Ascending aorta (tissue), 2 donors: ENCODE data around the gene PPP5C. TPM values are rescaled to one million over a fixed set of nuclear protein-coding genes. Genes with fewer than 3 reads are reported as not detected.

Source experiments
- DNase-seq, 2 donors: peaks; one replicate each; pipeline ENCODE4 v3.0.0-alpha.2; 2019; ENCODE audit warnings: low spot score in 2 of 2
- H3K27ac ChIP-seq, 2 donors: fragments of 200-600 bp; sonication (generic); one replicate each; pipeline ENCODE4 v1.5.1; 2016 to 2017; ENCODE audit warnings: mild to moderate bottlenecking in 1 of 2
- H3K27me3 ChIP-seq: fragments of 200-600 bp; sonication (generic); one replicate; pipeline ENCODE4 v1.5.1; 2017
- H3K36me3 ChIP-seq, 2 donors: fragments of 200-600 bp; sonication (generic); one replicate each; pipeline ENCODE4 v1.5.1; 2016
- H3K4me1 ChIP-seq, 2 donors: fragments of 200-600 bp; sonication (generic); one replicate each; pipeline ENCODE4 v1.5.1; 2016 to 2017; ENCODE audit warnings: mild to moderate bottlenecking in 1 of 2
- H3K4me3 ChIP-seq, 2 donors: fragments of 200-600 bp; sonication (generic); one replicate each; pipeline ENCODE4 v1.5.1; 2016 to 2017; ENCODE audit warnings: mild to moderate bottlenecking in 1 of 2
- H3K9me3 ChIP-seq, 2 donors: fragments of 200-600 bp; sonication (generic); one replicate each; pipeline ENCODE4 v1.5.1; 2016
- CTCF ChIP-seq, 3 experiments: fragments of 200-600 bp in 2 of 3; fragments of 450-650 bp in 1 of 3; sonication (generic) in 2 of 3; IDR thresholded peaks; one replicate each; pipeline ENCODE4 v1.5.1; 2016 to 2019; ENCODE audit warnings: antibody characterized with exemption in 3 of 3, mild to moderate bottlenecking in 1 of 3, moderate library complexity in 1 of 3
- intact Hi-C: fragments of 100-400 bp; cut with DNase I; formaldehyde crosslinking; loops from one replicate; pipeline ENCODE4 v1.15.1; 2023
- total RNA-seq: library from RNA; depleted of rRNA; stranded (reverse); fragments of >200 nt; gene quantifications from one replicate; pipeline ENCODE4 v1.1.0, GENCODE V29; 2016

PPP5C gene
- total RNA-seq, 1 donor from 2014 or later = 96.1 TPM

- no peak overlapping the region for H3K4me3 ChIP-seq
- no peaks in the 10 kb centered on the region for H3K27me3 ChIP-seq
- peaks cover 3 to 26% of the 10 kb centered on the region in 2 donors for H3K4me1 ChIP-seq
- intact Hi-C loops = no loop called here
- DNase-seq = no peak
- H3K27ac ChIP-seq = peak overlapping the region; percentile 22 to 74
- peaks cover 27 to 69% of the 10 kb centered on the region in 2 donors for H3K36me3 ChIP-seq
- no peaks in the 10 kb centered on the region for H3K9me3 ChIP-seq
- TF ChIP-seq CTCF (IDR thresholded peaks at IDR 0.05) = no peak
These were observed 33.8 kb downstream of the PPP5C start for GRCh38 chr19:46380690-46381089.

GRCh38 chr19:46381346-46381745, 34.5 kb downstream of the PPP5C start:
- intact Hi-C loops = no loop called here
- Histone ChIP-seq H3K9me3 (no peaks in the 10 kb centered on the region), H3K27me3 (no peaks in the 10 kb centered on the region), H3K36me3 (peaks cover 27 to 67% of the 10 kb centered on the region in 2 donors), H3K4me3 (no peak overlapping the region), H3K4me1 (peaks cover 3 to 26% of the 10 kb centered on the region in 2 donors), H3K27ac (peak overlapping the region; percentile 17 to 74)
- no peak for TF ChIP-seq CTCF (IDR thresholded peaks at IDR 0.05)
- DNase-seq = peak in 1 of 2 donors; percentile 48

- no peak for TF ChIP-seq CTCF (IDR thresholded peaks at IDR 0.05)
- Histone ChIP-seq H3K36me3 (peaks cover 26 to 67% of the 10 kb centered on the region in 2 donors), H3K9me3 (no peaks in the 10 kb centered on the region), H3K4me3 (no peak overlapping the region), H3K4me1 (peaks cover 3 to 26% of the 10 kb centered on the region in 2 donors), H3K27ac (peak overlapping the region; percentile 17 to 74), H3K27me3 (no peaks in the 10 kb centered on the region)
- intact Hi-C loops = no loop called here
- peak in 1 of 2 donors; percentile 47 for DNase-seq
These were observed 35.0 kb downstream of the PPP5C start for GRCh38 chr19:46381756-46382345.

- Histone ChIP-seq H3K27ac (no peak overlapping the region), H3K27me3 (no peaks in the 10 kb centered on the region), H3K4me3 (no peak overlapping the region), H3K9me3 (no peaks in the 10 kb centered on the region), H3K4me1 (peaks cover 0 to 19% of the 10 kb centered on the region in 2 donors), H3K36me3 (peaks cover 38 to 76% of the 10 kb centered on the region in 2 donors)
- DNase-seq = peak in 1 of 2 donors; percentile 59
- intact Hi-C loops = no loop called here
- no peak for TF ChIP-seq CTCF (IDR thresholded peaks at IDR 0.05)
These were observed 36.4 kb downstream of the PPP5C start for GRCh38 chr19:46383171-46383815.

GRCh38 chr19:46383846-46384245, 37.0 kb downstream of the PPP5C start:
- Histone ChIP-seq H3K4me3 (no peak overlapping the region), H3K27me3 (no peaks in the 10 kb centered on the region), H3K4me1 (peaks cover 0 to 14% of the 10 kb centered on the region in 2 donors), H3K27ac (no peak overlapping the region), H3K9me3 (no peaks in the 10 kb centered on the region), H3K36me3 (peaks cover 44 to 82% of the 10 kb centered on the region in 2 donors)
- DNase-seq = peak in 1 of 2 donors; percentile 54
- no peak for TF ChIP-seq CTCF (IDR thresholded peaks at IDR 0.05)
- intact Hi-C loops = no loop called here
